Panc1 (cell line): ENCODE measurements around the gene PXDN. TPM values are rescaled to one million over a fixed set of nuclear protein-coding genes. Genes with fewer than 3 reads are reported as not detected.

Source experiments
- ATAC-seq: fragments of 200-7000 bp; cut with Tn5 transposase; 2 replicates; pipeline ENCODE4 v1.9.1; 2020; ENCODE audit warnings: mild to moderate bottlenecking, moderate library complexity
- BruUV-seq: library from RNA; stranded (reverse); fragments of 400-500 nt; replicated peaks from 2 replicates; lab custom pipeline; 2021; lab: Mats Ljungman, UMichigan
- CTCF ChIA-PET: fragments of 300-600 bp; sonication (Branson Sonifier 250); formaldehyde crosslinking; loops from one replicate; lab custom pipeline; 2022; ENCODE audit warnings: antibody characterized with exemption; lab: Charles Lee
- POLR2A ChIA-PET: fragments of 300-600 bp; sonication (Branson Sonifier 250); formaldehyde crosslinking; loops from one replicate; lab custom pipeline; 2022; ENCODE audit warnings: antibody characterized with exemption; lab: Charles Lee
- DNase-seq: peaks from one replicate; pipeline ENCODE4 v3.0.0-alpha.2; 2010; ENCODE audit warnings: low read depth, low spot score
- H3K27ac ChIP-seq: 2 replicates; pipeline ENCODE4 v1.5.1; 2011; ENCODE audit warnings: mild to moderate bottlenecking, low read length, inconsistent platforms
- H3K27me3 ChIP-seq: fragments of 200-500 bp; sonication (Bioruptor generic); 2 replicates; pipeline ENCODE4 v1.6.0; 2014; ENCODE audit warnings: low read length, inconsistent platforms; ENCODE audit not compliant: control insufficient read depth, insufficient read depth
- H3K36me3 ChIP-seq: fragments of 200-500 bp; sonication (Bioruptor generic); 2 replicates; pipeline ENCODE4 v1.5.1; 2014; ENCODE audit warnings: inconsistent platforms, mild to moderate bottlenecking, low read length, moderate library complexity; ENCODE audit not compliant: control insufficient read depth, insufficient read depth
- H3K4me1 ChIP-seq: 2 replicates; pipeline ENCODE4 v1.5.1; 2011; ENCODE audit warnings: inconsistent platforms, mild to moderate bottlenecking, low read length, moderate library complexity; ENCODE audit not compliant: control insufficient read depth, insufficient read depth
- H3K4me3 ChIP-seq, 2 experiments: 2 replicates each; pipeline ENCODE4 v1.5.1; 2011 to 2012; ENCODE audit warnings: low read depth in 2 of 2, low read length in 2 of 2, mild to moderate bottlenecking in 2 of 2, inconsistent platforms in 1 of 2, moderate library complexity in 1 of 2
- H3K9me3 ChIP-seq: fragments of 200-500 bp; sonication (Bioruptor generic); 2 replicates; pipeline ENCODE4 v1.5.1; 2014; ENCODE audit warnings: low read depth, mild to moderate bottlenecking, inconsistent platforms, low read length, moderate library complexity; ENCODE audit not compliant: control insufficient read depth, insufficient read depth
- CTCF ChIP-seq: fragments of 450-650 bp; IDR thresholded peaks from 2 replicates; pipeline ENCODE4 v1.5.1; 2017; ENCODE audit warnings: mild to moderate bottlenecking
- POLR2AphosphoS5 ChIP-seq: IDR thresholded peaks from 2 replicates; pipeline ENCODE4 v1.6.1; 2012; ENCODE audit warnings: mild to moderate bottlenecking, low read depth, low read length, moderate library complexity
- REST ChIP-seq, 2 experiments: IDR thresholded peaks; 2 replicates each; pipeline ENCODE4 v1.6.1; 2011 to 2012; ENCODE audit warnings: low read depth in 2 of 2, control low read depth in 1 of 2, low read length in 1 of 2, mild to moderate bottlenecking in 1 of 2, moderate library complexity in 1 of 2; ENCODE audit not compliant: insufficient read depth in 1 of 2
- SIN3A ChIP-seq: IDR thresholded peaks from 2 replicates; pipeline ENCODE4 v1.6.1; 2012; ENCODE audit warnings: low read depth, mild to moderate bottlenecking, low read length, moderate library complexity, borderline replicate concordance; ENCODE audit not compliant: insufficient read depth
- TCF7L2 ChIP-seq: IDR thresholded peaks from 2 replicates; pipeline ENCODE4 v1.6.1; 2011; ENCODE audit warnings: mild to moderate bottlenecking, low read depth, low read length, inconsistent platforms
- in situ Hi-C: cut with HindIII; loops from 2 replicates; pipeline ENCODE4 v1.10.0; 2016; ENCODE audit warnings: low sequenced_read_pairs, low pct_unique_long_range_greater_than_20kb
- intact Hi-C: fragments of 100-400 bp; cut with micrococcal nuclease; formaldehyde crosslinking; loops from one replicate; pipeline ENCODE4 v1.10.0; 2022; ENCODE audit not compliant: unreplicated experiment
- total RNA-seq: library from RNA; stranded (reverse); gene quantifications from one replicate; pipeline ENCODE4 v1.2.1, GENCODE V29; 2021; ENCODE audit not compliant: unreplicated experiment

Gene PXDN
- total RNA-seq, 1 experiment from 2014 or later: 2.5 TPM

GRCh38 chr2:1640301-1641135, 103.8 kb downstream of the PXDN start:
- no peak for DNase-seq
- Histone ChIP-seq H3K9me3 (no peaks in the 10 kb centered on the region), H3K4me1 (peaks cover 26% of the 10 kb centered on the region), H3K27ac (peak overlapping the region; percentile 65), H3K27me3 (no peaks in the 10 kb centered on the region), H3K4me3 (no peak overlapping the region), H3K36me3 (no peaks in the 10 kb centered on the region)
- ChIA-PET CTCF (no interaction called here), POLR2A (no interaction called here)
- ATAC-seq: no peak
- BruUV-seq: no TSS peak
- in situ Hi-C loops (no loop called here), intact Hi-C loops (no loop called here)
- no peak for TF ChIP-seq REST (IDR thresholded peaks at IDR 0.05; ENCODE audit: insufficient read depth in 1 of 2, low read depth in 2 of 2, low read length in 1 of 2)
- no peak for TF ChIP-seq POLR2AphosphoS5
- TF ChIP-seq SIN3A: no peak
- no peak for TF ChIP-seq TCF7L2
- TF ChIP-seq CTCF: no peak

GRCh38 chr2:1639086-1639858, 105.0 kb downstream of the PXDN start:
- Histone ChIP-seq H3K4me3 (no peak overlapping the region), H3K27me3 (no peaks in the 10 kb centered on the region), H3K36me3 (no peaks in the 10 kb centered on the region), H3K27ac (peak overlapping the region; percentile 65), H3K4me1 (peaks cover 28% of the 10 kb centered on the region), H3K9me3 (no peaks in the 10 kb centered on the region)
- in situ Hi-C loops: no loop called here
- ChIA-PET POLR2A (no interaction called here), CTCF (no interaction called here)
- DNase-seq (no peak), ATAC-seq (no peak)
- TF ChIP-seq TCF7L2 (no peak), REST (IDR thresholded peaks at IDR 0.05; ENCODE audit: insufficient read depth in 1 of 2, low read depth in 2 of 2, low read length in 1 of 2) (no peak), POLR2AphosphoS5 (no peak), SIN3A (no peak), CTCF (no peak)
- BruUV-seq: no TSS peak
- intact Hi-C loops: loop anchor here (10.0 kb wide), 1 partner anchor 126 kb away; no protein-coding TSS in a partner anchor
